ENCODE measurements around the gene B2M.

B2M gene

DNA sequence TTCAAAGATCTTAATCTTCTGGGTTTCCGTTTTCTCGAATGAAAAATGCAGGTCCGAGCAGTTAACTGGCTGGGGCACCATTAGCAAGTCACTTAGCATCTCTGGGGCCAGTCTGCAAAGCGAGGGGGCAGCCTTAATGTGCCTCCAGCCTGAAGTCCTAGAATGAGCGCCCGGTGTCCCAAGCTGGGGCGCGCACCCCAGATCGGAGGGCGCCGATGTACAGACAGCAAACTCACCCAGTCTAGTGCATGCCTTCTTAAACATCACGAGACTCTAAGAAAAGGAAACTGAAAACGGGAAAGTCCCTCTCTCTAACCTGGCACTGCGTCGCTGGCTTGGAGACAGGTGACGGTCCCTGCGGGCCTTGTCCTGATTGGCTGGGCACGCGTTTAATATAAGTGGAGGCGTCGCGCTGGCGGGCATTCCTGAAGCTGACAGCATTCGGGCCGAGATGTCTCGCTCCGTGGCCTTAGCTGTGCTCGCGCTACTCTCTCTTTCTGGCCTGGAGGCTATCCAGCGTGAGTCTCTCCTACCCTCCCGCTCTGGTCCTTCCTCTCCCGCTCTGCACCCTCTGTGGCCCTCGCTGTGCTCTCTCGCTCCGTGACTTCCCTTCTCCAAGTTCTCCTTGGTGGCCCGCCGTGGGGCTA is at the start of gene B2M, which contains the start of gene PATL2:
Gene B2M, plus strand, starts transcription at position 422 of the 647 bp plus-strand sequence. Its CDS starts 30 bp downstream, at position 452.
Gene PATL2, minus strand, starts transcription at position 228 of the 647 bp plus-strand sequence. CDS start 34,833 bp downstream, outside the sequence.
- no peaks in the 10 kb centered on the region for H3K4me1 ChIP-seq (ENCODE audit: insufficient read depth, low read length)
- H3K9ac ChIP-seq (ENCODE audit: low read depth, low read length), result peak within 1 kb of the TSS; percentile 95
- H3K9me3 ChIP-seq (ENCODE audit: control insufficient read depth, insufficient read depth, low read length), result no peaks in the 10 kb centered on the region
- peaks cover 4% of the 10 kb centered on the region; the same call in 1 of the 2 replicates for H3K36me3 ChIP-seq (ENCODE audit: insufficient read depth, low read length)

DNA sequence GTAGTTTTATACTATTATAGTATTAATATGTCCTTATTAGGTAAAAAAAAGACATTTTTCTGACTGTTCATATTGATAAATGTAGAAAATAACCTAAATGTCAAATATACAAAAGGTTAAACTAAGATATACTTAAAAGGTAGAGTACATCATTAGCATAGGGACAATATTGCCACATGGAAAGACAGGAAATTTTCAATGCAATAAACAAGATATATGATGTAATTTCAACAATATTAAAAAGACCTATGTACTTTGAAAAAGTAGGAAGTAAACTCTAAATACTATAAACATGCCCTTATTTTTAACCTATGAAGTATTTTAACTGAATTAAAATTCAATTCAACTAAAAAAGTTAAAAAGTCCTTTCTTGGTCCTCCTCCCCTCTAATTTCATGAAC is 49.7 kb upstream of the B2M start:
- peaks cover 15% of the 10 kb centered on the region; the same call in 1 of the 2 replicates for H3K36me3 ChIP-seq (ENCODE audit: insufficient read depth, low read length)
- no peaks in the 10 kb centered on the region for H3K9me3 ChIP-seq (ENCODE audit: control insufficient read depth, insufficient read depth, low read length)
- H3K4me1 ChIP-seq (ENCODE audit: insufficient read depth, low read length), result no peaks in the 10 kb centered on the region
- H3K9ac ChIP-seq (ENCODE audit: low read depth, low read length), result no peak overlapping the region

DNA sequence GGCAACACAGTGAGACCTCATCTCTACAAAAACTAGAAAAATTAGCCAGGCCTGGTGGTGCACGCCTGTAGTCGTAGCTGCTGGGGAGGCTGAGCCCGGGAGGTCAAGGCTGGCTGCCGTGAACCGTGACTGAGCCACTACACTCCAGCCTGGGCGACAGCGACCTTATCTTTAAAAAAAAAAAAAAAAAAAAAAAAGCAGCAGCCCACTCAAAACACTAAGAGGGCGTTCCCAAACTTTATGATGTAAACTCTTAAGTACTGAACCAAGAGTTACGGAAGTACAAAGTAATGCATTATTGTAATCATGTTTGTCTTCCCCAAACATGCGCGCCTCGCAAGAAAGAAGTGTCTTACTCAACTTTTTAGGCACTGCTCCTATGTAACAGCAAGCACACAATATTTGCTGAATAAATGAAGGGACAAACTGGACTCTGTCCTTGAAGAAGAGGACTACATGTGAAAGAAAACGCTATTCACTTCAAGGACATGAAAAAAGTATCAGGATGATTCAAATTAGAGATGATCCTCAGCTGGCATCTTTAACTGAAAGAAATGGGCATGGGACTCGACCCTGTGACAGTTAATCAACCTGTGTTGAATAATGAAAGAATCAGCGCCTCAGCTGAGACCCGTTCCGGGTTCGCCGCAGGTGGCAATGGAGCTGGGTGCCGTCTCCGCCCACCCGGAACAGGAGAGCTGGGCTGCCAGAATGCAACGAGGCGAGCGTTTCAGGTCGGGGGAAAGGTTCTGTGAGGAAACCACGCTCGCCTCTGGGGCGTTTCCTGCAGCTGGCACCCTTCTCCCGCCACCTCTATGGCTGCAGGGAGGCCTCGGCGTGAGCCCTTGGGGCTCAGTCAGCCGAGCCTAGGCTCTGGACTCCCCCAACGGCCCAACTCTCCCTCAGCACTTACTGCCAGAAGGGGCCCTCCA is 48.6 kb upstream of the B2M start:
- peak overlapping the region; percentile 95 for H3K9ac ChIP-seq (ENCODE audit: low read depth, low read length)
- no peaks in the 10 kb centered on the region for H3K4me1 ChIP-seq (ENCODE audit: insufficient read depth, low read length)
- H3K36me3 ChIP-seq (ENCODE audit: insufficient read depth, low read length), result peaks cover 8% of the 10 kb centered on the region; the same call in 1 of the 2 replicates
- H3K9me3 ChIP-seq (ENCODE audit: control insufficient read depth, insufficient read depth, low read length), result no peaks in the 10 kb centered on the region

DNA sequence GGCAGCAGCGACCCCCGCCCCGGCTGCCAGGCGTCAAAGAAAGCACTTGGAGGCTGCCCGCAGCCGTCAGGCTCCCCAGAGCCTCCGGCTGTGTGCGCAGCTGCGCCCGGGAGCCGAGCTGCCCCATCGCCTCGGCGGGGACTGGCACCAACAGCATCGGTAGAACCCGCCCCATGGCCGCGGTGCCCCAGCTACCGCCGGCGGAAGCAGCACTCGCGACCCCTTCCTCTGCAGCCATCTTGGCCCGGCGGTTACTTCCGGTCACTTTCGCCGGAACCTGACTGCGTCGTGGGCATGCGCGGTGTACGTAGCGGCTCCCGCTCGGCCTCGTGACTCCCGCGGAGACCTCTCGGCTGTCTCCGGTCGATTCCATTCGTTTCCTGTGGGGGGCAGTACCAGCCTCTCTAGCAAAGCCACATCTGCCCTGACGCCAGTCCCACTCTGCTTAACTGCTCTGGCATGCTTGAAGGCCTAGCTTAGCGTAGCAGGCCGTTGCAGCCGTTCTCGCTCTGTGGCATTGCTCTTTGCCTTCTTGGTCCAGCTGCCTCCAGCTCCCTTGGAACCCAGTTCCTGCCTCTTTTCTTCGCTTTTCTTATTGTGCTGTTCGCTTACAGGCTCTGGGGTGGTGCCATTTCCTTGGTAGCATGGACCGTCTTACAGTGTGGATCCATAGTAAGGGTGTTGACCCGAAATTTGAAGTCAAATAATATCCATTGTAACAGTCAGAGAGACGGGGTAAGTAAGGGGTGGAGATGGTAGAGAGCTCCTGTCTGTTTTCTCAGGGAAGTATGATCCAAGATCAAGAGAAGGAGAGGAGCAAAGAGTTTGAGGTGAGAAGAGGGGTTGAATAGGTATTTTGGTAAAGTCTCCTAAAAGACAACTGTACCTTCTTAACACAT is 47.7 kb upstream of the B2M start, which contains the start of gene SPG11:
Gene SPG11, minus strand, starts transcription at position 253 of the 899 bp plus-strand sequence. Its CDS starts 15 bp downstream, at position 238.
- H3K4me1 ChIP-seq (ENCODE audit: insufficient read depth, low read length), result no peaks in the 10 kb centered on the region
- H3K9ac ChIP-seq (ENCODE audit: low read depth, low read length), result peak within 1 kb of the TSS; percentile 95
- H3K9me3 ChIP-seq (ENCODE audit: control insufficient read depth, insufficient read depth, low read length), result no peaks in the 10 kb centered on the region
- H3K36me3 ChIP-seq (ENCODE audit: insufficient read depth, low read length), result peaks cover 8% of the 10 kb centered on the region; the same call in 1 of the 2 replicates

- Histone ChIP-seq H3K9me3 (ENCODE audit: control insufficient read depth, insufficient read depth, low read length) (no peaks in the 10 kb centered on the region), H3K9ac (ENCODE audit: low read depth, low read length) (no peak overlapping the region), H3K4me1 (ENCODE audit: insufficient read depth, low read length) (no peaks in the 10 kb centered on the region), H3K36me3 (ENCODE audit: insufficient read depth, low read length) (no peaks in the 10 kb centered on the region)
Measured at GRCh38 chr15:44666210-44667038, 44.9 kb upstream of the B2M start.

DNA sequence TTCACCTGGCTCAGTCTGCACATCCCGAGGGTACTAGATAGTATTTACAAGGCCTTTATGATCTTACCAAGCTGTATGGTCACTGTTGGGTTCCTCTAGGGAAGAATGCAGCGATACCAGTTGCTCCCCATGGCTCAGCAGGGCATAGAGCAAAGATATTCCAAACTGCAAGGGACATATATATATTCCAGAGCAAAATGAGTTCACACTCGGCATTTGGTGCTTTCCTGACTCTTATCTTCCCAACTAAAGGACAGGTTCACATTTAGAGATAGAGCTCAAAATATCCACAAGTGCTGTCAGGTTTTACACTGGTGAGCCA is 44.3 kb upstream of the B2M start:
- Histone ChIP-seq H3K36me3 (ENCODE audit: insufficient read depth, low read length) (no peaks in the 10 kb centered on the region), H3K9ac (ENCODE audit: low read depth, low read length) (no peak overlapping the region), H3K9me3 (ENCODE audit: control insufficient read depth, insufficient read depth, low read length) (no peaks in the 10 kb centered on the region), H3K4me1 (ENCODE audit: insufficient read depth, low read length) (no peaks in the 10 kb centered on the region)

- Histone ChIP-seq H3K9ac (ENCODE audit: low read depth, low read length) (no peak overlapping the region), H3K9me3 (ENCODE audit: control insufficient read depth, insufficient read depth, low read length) (no peaks in the 10 kb centered on the region), H3K4me1 (ENCODE audit: insufficient read depth, low read length) (no peaks in the 10 kb centered on the region), H3K36me3 (ENCODE audit: insufficient read depth, low read length) (no peaks in the 10 kb centered on the region)
Measured at GRCh38 chr15:44668921-44669320, 42.4 kb upstream of the B2M start.

DNA sequence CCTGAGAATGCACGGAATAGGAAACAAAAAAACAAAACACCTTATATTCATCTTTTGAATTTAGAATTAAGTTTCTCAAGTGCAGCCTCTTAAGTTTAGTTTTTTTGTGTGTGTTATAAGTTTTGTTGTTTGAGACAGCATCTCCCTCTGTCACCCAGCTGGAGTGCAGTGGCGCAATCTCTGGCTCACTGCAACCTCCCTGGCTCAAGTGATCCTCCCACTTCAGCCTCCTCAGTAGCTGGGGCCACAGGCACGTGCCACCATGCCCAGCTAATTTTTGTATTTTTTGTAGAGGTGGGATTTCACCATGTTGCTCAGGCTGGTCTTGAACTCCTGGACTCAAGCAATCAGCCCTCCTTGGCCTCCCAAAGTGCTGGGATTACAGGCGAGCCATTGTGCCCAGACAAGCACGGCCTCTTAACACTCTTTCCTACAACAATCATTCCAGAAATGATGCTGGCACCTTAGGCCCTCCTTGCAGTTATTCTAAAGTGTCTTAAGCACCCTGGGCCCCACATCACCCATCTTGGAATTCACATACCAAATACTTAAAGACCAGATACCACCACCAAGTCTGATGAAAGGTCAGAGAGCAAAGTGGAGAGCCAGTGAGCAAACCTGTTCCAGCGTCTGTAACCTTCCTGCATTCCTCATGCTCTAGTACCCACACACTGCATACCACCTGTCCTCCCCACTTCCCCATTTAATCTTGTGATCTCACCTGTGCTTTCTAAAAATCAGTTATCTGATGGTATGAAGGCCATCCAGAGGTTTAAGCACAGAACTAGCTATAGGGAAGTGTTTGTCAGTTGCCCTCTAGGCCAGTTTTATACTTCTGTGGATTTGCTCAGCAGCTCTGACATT is 41.0 kb upstream of the B2M start:
- Histone ChIP-seq H3K4me1 (ENCODE audit: insufficient read depth, low read length) (no peaks in the 10 kb centered on the region), H3K9me3 (ENCODE audit: control insufficient read depth, insufficient read depth, low read length) (no peaks in the 10 kb centered on the region), H3K9ac (ENCODE audit: low read depth, low read length) (no peak overlapping the region), H3K36me3 (ENCODE audit: insufficient read depth, low read length) (no peaks in the 10 kb centered on the region)

GRCh38 chr15:44673639-44674038 is 37.7 kb upstream of the B2M start:
- no peaks in the 10 kb centered on the region for H3K36me3 ChIP-seq (ENCODE audit: insufficient read depth, low read length)
- no peaks in the 10 kb centered on the region for H3K9me3 ChIP-seq (ENCODE audit: control insufficient read depth, insufficient read depth, low read length)
- no peak overlapping the region for H3K9ac ChIP-seq (ENCODE audit: low read depth, low read length)
- no peaks in the 10 kb centered on the region for H3K4me1 ChIP-seq (ENCODE audit: insufficient read depth, low read length)

- Histone ChIP-seq H3K36me3 (ENCODE audit: insufficient read depth, low read length) (no peaks in the 10 kb centered on the region), H3K9ac (ENCODE audit: low read depth, low read length) (no peak overlapping the region), H3K4me1 (ENCODE audit: insufficient read depth, low read length) (no peaks in the 10 kb centered on the region)
Measured at GRCh38 chr15:44675911-44676310, 35.4 kb upstream of the B2M start.

GRCh38 chr15:44676676-44677075 is 34.6 kb upstream of the B2M start:
- Histone ChIP-seq H3K36me3 (ENCODE audit: insufficient read depth, low read length) (no peaks in the 10 kb centered on the region), H3K9ac (ENCODE audit: low read depth, low read length) (no peak overlapping the region), H3K9me3 (ENCODE audit: control insufficient read depth, insufficient read depth, low read length) (no peaks in the 10 kb centered on the region), H3K4me1 (ENCODE audit: insufficient read depth, low read length) (no peaks in the 10 kb centered on the region)

More at GRCh38 chr15:44675911-44676310, 35.4 kb upstream of the B2M start:
- no peaks in the 10 kb centered on the region for H3K9me3 ChIP-seq (ENCODE audit: control insufficient read depth, insufficient read depth, low read length)

GRCh38 chr15:44682211-44682610 is 29.1 kb upstream of the B2M start:
- no peaks in the 10 kb centered on the region for H3K36me3 ChIP-seq (ENCODE audit: insufficient read depth, low read length)
- H3K4me1 ChIP-seq (ENCODE audit: insufficient read depth, low read length), result peaks cover 14% of the 10 kb centered on the region
- H3K9ac ChIP-seq (ENCODE audit: low read depth, low read length), result no peak overlapping the region

More at GRCh38 chr15:44682211-44682610, 29.1 kb upstream of the B2M start:
- H3K9me3 ChIP-seq (ENCODE audit: control insufficient read depth, insufficient read depth, low read length), result no peaks in the 10 kb centered on the region

Measured in ES-I3 (cell line).